Embryonic facial prominence (tissue), 1 donor: Measurements from ENCODE around the gene DHRS7B.
"Not testable (repeated sequence)": the region's sequence is repeated elsewhere in the genome, so short reads cannot be mapped to it uniquely, and the experiment has no call there.

Experiments
- DNase-seq: peaks from one replicate; pipeline ENCODE4 v3.0.0-alpha.2; 2016; ENCODE audit errors: extremely low spot score

Gene DHRS7B, protein sequence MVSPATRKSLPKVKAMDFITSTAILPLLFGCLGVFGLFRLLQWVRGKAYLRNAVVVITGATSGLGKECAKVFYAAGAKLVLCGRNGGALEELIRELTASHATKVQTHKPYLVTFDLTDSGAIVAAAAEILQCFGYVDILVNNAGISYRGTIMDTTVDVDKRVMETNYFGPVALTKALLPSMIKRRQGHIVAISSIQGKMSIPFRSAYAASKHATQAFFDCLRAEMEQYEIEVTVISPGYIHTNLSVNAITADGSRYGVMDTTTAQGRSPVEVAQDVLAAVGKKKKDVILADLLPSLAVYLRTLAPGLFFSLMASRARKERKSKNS

DNA sequence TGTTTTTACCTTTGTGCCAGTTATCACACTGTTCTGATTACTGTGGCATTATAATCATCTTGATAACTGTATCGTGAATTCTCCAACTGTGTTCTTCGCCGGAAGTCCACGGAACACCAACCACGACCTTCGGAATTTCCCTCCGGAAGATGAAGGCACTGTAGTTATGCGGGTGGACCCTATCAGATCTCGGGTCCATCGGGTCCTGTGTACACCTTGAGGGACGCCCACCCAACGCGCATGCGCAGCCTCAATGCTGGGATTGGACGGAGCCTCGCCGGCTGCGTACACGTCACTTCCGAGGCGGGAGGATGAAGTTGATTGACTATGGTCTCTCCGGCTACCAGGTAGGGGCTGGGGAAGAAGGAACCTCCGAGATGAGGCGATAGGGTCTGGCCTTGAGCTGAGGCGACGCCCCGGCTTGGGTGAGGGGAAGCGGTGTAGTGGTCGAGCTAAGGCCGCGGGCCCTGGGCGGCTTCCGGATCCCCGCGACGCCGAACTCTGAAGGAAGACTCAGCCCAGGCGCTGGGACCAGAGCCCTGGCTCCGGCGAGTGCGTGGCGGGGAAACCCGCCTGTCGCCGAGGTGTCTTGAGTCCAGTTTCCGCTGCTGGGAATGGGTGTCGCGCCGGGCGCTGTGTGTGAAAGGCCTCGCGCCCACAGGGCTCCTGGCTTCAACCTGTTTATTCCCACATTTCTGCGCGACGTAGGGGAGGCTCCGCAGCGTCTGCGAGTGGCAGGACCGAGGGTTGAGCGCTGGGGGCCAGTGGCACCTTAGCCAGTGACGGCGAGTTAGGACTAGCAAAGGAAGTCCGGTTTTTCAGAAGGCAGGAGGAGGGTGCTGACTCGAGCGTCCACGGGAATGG is at the start of gene DHRS7B:
TSS of gene DHRS7B (plus strand) at position 320 of the 864 bp plus-strand sequence. CDS start at position 328, 8 bp downstream.
- peak; percentile 90 for DNase-seq

DNA sequence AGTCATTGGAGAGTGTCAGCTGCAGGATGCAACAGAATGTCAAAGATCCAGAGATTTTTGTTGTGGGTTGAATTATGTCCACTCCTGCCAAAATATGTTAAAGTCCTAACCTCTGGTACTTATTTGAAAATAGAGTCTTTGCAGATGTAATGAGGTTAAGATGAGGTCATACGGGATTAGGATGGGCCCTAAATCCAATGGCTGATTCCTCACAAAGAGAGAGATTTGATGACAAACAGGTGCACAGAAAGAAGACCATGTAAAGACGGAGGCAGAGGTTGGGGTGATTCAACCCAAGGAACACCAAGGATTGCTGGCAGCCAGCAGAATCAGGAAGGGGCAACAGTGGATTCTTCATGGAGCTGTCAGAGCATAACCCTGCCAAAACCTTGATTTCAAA is 49.5 kb upstream of the DHRS7B start:
- DNase-seq: no peak

DNA sequence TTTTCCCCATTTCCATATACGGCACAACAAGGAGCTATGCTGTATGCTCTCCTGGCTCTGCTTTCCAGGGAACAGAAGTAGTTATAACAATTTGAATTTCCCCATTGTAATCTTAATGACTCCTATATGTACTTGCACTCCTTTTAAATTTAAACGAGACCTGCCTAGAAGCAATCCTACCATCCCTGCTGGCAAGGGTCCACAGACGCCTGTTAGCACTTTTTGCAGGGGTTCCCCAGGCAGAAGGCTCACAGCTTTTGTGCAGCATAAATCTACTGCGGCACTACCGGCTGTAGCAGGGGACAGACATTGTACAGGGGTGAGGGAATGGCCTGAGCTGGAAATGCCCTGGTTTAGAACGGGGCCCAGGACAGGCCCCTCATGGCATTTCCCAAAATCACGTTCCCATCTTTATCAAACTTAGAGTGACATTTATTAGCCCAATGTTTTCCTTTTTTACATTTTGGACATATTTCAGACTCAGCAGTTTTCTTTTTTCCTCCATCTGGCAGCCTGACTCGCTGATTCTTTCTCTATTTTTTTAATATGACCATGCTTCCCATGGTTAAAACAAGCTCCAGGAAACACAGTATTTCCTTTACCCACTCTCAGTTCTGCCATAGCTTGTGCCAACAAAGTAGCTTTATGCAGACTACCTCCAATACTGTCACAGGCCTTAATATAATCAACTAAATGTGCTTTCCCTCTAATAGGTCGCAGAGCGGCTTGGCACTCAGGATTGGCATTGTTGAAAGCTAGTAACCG is 48.6 kb upstream of the DHRS7B start:
- DNase-seq: no peak

DNA sequence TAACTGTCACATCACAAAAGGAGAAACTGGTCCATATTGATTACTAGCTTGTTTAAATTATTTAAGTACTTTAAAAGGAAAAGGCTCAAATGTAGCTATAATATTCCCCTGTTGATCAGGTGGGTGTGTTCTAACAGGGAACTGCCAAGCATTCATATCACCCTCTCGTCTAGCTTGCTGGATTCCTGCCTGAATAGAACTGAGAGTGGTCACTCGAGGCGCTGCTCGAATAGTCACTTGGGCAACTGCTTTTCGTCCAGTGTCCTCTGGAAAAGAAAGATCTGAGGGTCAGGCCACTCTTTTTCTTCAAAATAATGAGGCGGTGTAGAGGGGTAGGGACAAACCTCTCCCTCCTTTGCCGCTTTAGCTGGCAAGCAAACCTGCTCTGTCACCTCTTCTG is 47.6 kb upstream of the DHRS7B start:
- no peak for DNase-seq

DNA sequence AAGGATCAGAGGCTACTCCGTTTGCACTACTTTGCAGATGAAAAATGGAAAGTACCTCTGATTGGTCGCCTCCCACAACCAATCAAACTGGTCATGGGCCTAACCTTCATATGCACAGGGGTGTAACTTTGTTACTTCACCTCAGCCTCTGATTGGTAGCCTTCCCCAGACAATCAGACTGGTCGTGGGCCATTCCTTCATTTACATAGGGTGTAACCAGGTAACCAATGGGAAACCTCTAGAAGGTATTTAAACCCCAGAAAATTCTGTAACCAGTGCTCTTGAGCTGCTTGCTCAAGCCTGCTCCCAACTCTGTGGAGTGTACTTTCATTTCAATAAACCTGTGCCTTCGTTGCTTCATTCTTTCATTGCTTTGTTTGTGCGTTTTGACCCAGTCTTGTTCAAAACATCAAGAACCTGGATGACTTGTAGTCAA is 44.7 kb upstream of the DHRS7B start:
- DNase-seq: no peak

DNA sequence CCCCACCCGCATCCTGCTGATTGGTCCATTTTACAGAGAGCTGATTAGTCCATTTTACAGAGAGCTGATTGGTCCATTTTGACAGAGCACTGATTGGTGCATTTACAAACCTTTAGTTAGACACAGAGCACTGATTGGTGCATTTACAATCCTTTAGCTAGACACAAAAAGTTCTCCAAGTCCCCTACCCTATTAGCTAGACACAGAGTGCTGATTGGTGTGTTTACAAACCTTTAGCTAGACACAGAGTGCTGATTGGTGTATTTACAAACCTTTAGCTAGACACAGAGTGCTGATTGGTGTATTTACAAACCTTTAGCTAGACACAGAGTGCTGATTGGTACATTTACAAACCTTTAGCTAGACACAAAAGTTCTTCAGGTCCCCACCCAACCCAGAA is 41.5 kb upstream of the DHRS7B start:
- DNase-seq: not testable (repeated sequence)

DNA sequence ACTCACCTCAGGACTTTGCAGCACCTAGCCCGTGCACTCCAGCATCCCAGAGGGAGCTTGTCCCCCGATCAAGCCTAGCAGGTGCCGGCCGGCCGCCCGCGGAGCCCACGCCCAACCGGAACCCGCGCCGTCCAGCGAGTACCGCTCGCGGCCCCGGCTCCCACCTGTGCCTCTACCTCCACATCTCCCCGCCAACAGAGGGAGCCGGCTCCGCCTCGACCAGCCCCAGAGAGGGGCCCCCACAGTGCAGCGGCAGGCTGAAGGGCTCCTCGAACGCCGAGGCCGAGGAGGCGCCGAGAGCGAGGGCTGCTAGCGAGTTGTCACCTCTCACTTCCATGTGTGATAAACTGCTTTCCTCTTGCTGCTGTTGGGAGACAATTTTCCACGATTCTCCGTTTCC is 41.1 kb upstream of the DHRS7B start:
- no peak for DNase-seq

DNA sequence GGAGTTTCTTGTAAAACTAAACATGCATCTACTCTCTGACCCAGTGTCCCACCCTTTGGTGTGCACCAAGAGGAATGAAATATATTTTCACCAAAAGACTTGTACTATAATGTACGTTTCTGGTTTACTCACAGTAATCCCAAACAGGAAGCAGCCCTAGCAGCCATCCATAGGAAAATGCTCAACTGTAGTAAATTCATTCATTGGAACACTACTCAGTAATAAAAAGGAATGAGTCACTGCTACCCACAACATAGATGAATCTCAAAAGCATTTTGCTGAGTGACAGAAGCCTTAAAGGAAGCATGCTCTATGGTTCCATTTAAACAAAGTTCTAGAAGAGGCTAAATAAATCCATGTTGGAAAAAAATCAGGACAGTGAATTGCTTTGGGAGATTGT is 37.6 kb upstream of the DHRS7B start:
- DNase-seq: no peak

DNA sequence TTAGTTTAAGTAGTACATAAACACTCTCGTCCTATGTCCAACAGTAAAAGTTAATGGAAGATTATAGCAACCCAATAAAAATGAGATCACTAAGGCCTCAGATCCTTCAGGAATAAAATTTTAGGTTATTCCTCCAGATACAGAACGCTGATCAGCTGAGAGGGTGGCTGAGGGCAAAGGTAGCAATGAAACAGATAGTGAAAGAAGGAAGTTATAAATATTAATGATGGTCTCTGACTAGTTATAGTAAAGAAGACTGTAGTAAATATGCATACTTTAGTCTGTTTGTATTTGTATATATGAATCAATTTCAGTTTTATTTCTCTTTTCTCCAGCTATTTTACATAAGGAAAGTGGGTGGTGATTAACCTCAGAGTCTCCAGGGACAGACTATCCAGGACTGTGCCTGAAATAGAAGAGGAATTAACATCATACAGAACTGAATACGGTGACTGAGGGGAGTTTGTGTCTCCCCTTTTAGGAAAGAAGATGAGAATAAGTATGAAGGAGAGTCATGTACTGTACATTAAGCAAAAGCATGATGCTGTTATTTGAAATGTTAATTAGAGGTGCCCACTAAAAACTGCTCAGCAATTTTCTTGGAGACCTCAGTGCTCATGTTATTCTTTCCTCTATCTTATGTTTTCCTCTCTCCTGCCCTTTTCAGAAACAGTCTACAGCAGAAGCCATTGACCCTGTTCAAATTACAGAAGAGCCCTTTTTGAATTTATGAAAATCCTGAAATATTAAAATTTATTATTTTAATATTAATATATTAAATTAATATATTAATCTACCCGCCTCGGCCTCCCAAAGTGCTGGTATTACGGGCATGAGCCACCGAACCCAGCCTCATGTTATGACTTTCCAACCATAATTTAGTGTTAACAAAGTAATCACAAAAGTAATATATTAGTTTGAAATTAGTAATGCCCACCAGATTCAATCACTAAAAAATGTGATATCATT is 36.5 kb upstream of the DHRS7B start:
- DNase-seq: no peak

DNA sequence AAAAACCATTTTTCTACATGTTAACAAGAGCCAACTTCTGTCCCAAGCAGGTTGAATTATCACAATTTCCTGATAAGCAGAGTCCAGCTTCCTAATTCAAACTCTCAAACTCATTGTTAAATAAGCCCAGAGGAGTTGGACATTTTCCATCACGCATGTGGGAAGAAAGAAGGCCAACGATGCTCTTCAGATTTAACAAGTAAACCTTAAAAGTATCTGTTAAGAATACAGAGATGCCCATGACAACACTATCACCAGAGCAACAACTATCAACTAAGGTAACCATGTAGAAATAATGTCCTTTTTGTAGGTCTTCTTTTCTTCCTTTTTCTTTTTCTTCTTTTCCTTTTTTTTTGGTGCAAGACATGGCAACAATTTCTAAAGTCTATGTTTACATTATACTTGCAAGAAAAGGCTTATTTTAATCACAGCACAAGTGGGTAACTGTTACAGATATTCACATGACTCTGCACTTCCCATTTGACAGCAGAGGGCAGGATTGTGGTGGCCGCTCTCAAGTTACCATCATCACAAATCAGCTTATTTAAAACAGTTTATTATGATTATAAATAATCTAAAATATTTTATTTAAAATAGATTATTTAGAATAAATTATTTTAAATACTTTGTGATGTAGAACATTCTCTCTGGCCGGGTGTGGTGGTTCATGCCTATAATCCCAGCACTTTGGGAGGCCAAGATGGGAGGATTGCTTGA is 35.7 kb upstream of the DHRS7B start:
- DNase-seq: no peak

DNA sequence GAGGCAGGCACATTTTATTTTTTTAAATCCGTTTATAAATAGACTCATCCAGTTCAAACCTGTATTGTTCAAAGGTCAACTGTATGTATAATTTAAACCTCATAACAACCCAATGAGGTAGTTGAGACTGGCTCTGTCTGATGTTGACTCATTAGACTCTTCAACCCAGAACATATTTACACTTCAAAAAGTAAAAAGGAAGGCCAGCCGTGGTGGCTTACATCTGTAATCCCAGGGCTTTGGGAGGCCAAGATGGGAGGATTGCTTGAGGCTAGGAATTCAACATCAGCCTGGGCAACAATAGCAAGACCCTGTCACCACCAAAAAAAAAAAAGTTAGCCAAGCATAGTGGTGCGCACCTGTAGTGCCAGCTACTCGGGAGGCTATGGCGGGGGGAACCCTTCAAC is 32.5 kb upstream of the DHRS7B start:
- no peak for DNase-seq

DNA sequence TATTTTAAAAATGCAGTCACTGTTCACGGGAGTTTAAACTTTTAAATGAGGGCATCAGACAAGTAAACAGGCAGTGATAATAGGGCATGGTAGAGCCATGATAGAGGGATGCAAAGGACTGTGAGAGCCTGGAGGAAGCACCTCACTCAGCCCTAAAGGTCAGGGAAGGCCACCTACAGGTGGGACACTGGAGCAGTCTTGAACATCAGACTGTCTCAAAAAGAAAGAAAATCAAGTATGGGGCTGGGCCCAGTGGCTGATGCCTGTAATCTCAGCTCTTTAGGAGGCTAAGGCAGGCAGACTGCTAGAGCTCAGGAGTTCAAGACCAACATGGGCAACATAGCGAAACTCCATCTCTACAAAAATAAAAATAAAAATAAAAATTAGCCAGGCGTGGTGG is 31.0 kb upstream of the DHRS7B start:
- DNase-seq: no peak

DNA sequence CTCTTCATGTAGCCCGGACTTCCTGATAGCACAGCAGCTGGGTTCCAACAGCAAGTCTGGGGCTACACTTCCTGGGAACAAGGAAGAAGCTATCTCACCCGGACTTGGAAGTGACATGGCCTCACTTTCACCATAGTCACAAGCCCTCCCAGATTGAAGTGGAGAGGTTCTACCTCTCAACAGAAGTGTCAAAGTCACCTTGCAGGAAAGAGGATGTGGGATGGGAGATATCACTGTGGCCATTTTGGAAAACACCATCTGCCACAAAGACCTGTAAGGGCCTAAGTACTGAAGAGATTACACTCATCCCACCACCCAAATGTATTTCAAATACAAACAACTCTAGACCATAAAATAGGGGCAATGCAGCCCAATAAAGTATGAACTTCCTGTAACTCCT is 29.9 kb upstream of the DHRS7B start:
- DNase-seq: no peak

DNA sequence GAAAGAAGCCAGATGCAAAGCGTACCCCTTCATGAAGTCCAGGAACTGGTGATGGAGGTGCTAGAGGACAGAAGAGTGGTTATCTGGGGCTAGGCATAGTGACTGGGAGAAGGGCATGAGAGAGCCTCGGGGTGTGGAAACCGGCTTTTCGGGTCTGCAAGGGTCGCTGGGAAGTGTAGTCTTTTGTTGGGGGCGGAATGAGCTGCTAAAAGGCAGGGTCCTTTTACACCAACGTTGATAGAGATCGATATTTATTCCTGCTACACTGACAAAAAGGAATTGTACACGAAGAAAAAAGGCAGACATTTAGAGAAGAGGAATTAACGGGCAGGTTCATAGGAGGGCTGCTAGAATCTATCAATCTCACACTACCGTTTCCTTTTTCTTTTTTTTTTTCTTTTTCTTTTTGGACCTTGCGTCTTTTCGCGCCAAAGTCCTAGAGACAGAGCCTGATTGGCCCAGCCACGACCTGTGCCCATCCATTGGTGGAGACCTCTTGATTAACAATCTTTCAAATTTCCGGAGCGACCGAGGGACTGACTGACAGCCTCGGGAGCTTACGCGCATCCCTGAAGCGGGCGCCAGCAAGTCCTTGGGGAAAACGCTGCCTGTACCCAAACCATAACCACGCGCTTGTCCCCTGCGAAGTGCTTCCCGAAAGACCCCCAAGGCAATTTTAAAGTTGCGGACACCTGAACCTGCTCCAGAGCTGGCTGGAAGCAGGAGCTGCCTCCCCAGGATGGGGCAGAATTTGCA is 27.7 kb upstream of the DHRS7B start:
- DNase-seq: peak; percentile 71

DNA sequence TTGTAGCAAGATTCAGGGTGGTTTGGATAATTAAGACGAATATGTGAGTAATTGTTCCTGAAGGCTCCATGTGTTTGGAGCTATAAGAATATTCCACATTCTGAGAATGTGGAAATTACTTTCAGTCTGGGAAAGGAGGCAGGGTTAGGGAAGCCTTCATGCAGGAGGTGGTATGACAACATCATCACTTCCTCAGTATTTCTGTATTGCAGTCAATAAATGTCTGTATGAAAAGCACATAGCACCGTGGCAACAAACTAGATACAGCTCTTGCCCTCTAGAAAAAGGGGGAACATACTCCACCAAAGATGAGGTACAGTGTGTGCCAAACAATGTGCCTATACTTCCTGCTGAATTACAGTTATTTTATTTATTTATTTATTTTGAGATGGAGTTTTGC is 26.1 kb upstream of the DHRS7B start:
- DNase-seq: no peak

DNA sequence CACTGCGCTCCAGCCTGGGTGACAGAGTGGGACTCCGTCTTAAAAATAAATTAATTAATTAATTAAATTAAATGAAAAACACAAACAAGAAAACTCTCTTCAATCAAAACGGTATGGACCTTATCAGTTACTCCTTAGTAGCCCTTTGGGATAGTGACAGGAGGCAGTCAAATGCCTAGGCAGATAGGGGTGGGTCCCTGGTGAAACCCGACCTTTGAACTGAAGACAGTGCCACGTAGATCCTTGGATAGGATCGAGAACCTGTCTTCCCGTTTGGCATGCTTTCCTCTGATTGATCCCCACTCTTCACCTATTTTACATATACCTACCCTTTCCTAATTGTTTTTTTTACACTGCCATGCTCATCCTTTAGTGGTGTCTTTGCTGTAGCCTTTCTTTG is 22.2 kb upstream of the DHRS7B start:
- no peak for DNase-seq

DNA sequence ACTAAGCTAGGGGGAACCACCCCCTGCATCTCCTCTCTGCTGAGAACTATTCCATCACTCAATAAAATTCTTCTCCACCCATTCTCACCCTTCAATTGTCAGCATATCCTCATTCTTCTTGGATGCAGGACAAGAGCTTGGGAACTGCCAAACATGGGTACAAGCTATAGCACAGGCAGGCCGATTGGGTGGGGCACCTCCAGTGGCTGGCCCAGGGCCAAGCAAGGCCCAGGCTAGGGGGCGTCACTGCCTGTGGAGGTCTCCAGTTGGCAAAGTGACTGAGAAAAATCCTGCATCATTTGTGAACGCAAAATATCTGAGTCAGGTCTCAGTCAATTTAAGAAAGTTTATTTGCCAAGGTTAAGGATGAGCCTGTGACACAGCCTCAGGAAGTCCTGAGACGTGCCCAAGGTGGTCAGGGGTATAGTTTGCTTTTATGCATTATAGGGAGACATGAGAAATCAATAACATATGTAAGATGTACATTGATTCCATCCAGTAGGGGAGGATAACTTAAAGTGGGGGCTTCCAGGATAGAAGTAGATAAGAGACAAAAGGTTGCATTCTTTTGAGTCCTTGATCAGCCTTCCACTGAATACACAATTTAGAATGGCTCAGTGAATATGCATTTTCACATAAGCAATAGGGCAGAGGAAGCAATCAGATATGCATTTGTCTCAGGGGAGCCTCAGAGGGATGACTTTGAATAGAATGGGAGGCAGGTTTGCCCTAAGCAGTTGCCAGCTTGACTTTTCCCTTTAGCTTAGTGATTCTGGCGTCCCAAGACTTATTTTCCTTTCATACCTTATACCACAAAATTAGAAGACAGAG is 21.5 kb upstream of the DHRS7B start:
- no peak for DNase-seq

DNA sequence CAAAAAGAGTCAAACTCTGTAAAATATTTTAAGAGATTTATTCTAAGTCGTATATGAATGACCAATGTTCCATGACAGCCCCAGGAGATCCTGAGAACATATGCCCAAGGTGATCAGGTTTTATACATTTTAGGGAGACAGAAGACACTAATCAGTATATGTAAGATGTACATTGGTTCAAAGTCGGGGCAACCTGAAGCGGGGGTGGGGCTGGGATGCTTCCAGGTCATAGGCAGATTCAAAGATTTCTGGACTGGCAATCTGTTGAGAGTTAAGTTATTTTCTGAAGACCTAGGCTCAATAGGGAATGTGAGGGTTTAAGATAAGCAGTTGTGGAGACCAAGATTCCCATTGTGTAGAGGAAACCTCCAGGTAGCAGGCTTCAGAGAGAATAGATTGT is 20.4 kb upstream of the DHRS7B start:
- no peak for DNase-seq
